Stimulated activated CD8-positive, alpha-beta memory T cell treated with anti-CD3 and anti-CD28 coated beads, Interleukin-12 subunit alpha, Interleukin-12 subunit beta, amount 100 ng/mL, for 1 hour (primary cell): ENCODE measurements around the gene KCNH5.

Experiments used
- DNase-seq: peaks from one replicate; pipeline ENCODE4 v3.0.0-alpha.2; 2020; ENCODE audit warnings: low read depth

The KCNH5 gene

GRCh38 chr14:62739647-62740046 is 305.6 kb downstream of the KCNH5 start:
- no peak for DNase-seq

DNA sequence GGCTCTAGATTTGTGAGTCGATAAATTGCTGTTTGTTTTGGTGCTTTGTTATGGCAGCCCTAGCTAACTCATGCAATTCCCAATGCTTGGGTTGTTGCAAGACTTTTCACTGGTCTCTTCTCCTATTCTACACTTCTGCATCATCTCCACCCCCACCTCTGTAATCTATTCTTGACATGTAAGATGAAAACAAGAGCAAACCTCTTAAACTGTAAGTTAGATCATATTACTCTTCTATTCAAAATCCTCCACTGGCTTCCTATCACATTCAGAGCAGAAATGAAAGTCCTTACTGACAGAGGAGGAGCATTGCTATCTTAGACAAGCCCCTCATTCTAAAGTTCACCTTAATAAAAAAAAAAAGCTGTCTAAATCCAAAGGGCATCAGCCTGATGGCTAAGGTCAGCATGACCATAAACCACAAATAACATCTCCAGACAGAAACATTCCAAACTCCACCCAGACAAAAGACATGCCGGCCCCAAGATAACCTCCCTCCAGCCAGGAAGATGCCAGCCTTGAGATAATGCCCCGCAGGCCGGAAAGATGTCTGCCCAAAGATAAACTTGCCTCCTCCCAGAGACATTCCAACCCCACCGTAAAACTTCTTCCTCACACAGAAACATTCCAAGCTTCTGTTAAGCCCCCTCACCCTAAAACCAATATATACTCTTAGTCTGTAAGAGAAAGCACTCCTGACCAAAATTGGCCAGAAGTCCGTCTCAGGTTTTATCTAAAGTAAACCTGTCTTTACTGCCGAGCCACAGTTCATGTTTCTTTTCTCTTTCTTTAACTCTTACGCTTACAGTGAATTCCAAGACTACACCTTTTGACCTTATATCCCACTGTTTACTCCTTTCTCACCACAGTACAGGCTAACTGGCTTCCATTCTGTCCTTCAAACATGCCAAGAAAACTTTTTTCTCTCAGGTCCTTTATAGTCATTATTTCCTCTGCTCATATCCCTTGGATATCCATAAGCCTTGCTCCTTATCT is 308.9 kb downstream of the KCNH5 start:
- no peak for DNase-seq

DNA sequence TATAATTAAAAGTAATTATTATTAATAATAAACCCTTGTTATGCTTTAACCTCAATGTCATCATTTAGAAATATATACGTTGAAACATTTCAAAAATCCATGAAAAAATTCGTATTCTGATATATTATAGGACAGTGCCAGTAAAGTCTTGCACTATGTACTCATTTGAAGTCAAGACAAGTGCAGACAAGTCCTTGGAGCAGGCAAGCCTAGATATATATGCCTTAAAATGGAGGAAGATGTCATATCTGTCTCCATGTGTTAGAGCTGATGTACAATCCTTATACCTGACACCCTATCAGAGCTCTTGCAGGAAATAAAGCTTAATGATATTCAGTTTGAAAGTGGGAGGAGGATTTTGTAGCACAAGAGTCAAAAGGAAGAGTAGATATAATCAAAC is 310.4 kb downstream of the KCNH5 start:
- DNase-seq, result no peak

DNA sequence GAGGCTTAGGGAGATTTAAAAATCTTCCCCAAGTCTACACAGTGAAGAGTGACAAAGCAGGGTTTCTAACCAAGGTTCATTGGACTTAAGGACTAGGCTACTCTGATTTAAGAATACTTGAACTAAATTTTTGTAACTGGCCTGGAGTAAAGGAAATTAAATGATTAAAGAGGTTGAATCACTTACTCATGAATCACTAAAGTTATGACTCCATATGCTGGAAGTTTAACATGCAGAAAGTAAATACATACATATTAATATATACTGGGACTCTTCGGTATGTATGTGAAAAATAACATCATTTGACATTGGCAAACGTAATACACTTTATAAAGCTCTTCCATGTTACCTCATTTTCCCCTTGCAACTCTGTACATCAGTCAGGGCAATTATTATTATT is 322.9 kb downstream of the KCNH5 start:
- DNase-seq, result no peak

GRCh38 chr14:62718629-62719028 is 326.6 kb downstream of the KCNH5 start:
- no peak for DNase-seq

GRCh38 chr14:62711351-62712023 is 333.8 kb downstream of the KCNH5 start:
- no peak for DNase-seq

GRCh38 chr14:62710811-62711210 is 334.4 kb downstream of the KCNH5 start:
- no peak for DNase-seq

DNA sequence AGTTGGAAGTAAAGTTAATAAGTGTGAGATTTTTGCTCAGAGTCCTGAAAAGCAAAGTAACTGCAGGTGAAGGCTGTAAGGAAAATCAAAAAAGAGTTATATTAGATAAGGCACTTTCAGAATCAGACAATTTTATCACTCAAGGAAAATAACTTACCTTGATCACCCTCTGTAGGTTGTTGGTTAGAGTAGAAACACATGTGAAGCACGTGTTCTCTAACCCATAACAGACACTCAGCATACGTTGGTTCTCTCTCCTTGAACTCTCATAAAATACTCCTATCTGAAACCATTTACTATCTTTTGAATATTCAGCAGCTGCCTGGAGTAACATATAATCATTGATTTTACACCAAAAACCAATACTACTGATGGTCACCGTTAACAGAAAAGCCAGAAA is 335.5 kb downstream of the KCNH5 start:
- DNase-seq, result no peak

- DNase-seq, result no peak
Measured at GRCh38 chr14:62706217-62706616, 339.0 kb downstream of the KCNH5 start.

DNA sequence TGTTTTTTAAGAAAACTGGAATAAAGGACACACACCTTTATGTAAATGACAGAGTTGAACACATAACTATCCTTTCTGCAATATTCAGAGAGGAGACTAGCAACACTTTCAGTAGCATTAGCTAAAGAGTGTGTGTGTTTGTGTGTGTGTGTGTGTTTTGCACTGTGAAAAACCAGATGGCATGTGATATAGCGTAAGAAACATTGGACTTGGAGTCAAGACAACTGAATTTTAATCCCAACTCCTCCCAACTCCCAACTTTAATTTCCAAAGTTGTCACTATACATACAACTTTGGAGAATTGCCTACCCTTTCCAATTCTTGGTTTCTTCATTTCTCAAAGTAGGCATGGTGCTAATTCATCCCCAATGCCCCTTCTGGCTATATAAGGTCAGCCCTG is 347.8 kb downstream of the KCNH5 start:
- DNase-seq, result no peak

DNA sequence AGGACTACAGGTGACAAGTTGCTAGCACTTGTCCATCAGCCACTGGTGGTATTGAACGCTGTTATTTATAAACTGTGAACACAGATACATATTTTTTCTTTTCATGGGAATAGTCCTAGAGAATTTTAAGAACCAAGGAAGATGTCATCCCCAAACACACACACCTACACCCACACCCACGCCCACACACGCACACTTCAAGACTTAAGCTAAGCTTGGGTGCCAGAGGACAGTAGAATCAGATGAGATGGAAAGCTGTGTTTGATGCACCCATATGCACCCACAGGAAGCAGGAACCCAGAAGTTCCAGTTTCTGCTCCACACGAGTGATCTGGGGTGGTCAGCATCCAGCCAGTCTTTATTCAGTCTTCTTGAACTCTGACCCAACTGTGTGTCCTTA is 348.3 kb downstream of the KCNH5 start:
- DNase-seq, result no peak

DNA sequence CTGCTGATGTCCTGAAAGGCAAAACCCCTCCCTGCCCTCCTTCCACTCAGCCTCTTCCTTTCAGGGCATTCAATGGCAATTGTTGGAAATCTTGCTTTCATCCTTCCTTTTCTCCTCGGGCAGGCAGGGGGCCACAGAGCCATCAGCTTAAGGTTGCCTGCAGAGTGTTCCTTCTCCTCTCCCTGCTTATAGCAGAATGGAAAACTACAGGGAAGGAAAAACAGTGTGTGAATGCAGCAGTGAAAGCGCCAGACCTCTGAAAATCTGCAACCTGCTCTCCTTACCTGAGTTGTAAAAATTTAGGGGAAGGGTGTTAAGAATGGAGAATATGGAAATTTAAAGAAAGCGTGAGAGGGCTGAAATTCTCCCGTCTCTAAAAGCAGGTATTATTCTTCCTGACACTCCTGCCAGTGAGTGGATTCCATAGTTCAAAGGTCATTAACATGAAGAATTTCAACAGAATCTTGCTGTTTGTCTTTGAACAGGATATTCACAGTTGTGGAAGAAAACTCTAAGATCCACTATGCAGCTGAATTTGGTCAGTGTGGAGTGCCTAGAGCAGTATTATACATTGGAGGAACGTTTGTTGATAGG is 348.8 kb downstream of the KCNH5 start:
- DNase-seq, result no peak

DNA sequence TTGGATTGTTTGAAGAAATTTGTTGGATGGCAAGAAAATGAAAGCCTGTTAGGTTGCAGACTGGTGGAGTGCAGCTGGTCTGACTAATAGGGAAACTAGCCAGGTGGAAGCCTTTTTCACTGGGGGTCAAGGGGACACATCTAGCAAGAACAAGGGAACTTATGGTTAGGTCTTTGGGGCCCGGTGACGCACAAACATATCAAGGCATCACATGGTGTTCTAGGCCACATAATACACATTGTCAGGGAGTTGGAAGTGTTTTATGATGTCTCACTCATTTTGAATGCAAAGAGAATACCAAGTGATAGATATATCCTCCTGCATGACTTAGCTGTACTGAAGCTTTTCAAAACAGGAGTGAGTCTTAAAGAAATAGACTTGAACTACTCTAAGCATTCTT is 351.2 kb downstream of the KCNH5 start:
- no peak for DNase-seq

- DNase-seq, result no peak
Measured at GRCh38 chr14:62692490-62693106, 352.7 kb downstream of the KCNH5 start.

- DNase-seq, result no peak
Measured at GRCh38 chr14:62691647-62692489, 353.4 kb downstream of the KCNH5 start.

DNA sequence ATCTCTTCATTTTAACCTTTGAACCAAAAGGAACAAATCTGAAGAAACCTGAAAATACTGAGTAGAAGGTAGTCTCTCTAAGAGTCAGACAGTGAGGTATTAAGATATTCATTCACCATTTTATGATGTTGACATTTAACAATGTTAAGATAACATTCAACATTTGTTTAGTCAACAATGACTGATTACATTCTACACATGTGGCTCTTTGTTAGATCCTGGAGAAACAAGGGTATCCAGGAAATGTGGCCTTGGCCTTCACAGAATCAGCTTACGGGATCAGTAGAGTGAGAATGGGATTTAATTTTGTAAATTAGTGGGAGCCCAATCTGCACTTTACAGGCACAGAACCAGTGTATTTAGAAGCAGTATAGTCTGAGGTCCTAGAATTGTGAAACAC is 355.5 kb downstream of the KCNH5 start:
- DNase-seq, result no peak

DNA sequence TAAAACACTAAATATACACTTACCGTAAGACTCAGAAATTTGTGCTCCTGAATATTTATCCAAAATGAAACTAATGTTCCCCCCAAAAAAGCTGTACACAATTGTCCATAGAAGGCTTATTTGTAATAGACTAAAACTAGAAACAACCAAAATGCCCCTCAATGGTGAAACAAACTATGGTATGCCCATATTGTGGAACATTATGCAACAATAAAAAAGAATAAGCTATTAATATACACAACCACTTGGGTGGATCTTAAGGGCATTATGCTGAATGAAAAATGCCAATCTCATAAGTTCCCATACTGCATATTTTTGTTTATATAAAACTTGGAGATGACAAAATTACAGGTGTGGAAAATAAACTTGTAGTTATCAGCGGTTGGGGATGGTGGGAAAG is 357.4 kb downstream of the KCNH5 start:
- DNase-seq, result no peak

- no peak for DNase-seq
Measured at GRCh38 chr14:62684376-62684775, 360.9 kb downstream of the KCNH5 start.

GRCh38 chr14:62682208-62682607 is 363.1 kb downstream of the KCNH5 start:
- no peak for DNase-seq

DNA sequence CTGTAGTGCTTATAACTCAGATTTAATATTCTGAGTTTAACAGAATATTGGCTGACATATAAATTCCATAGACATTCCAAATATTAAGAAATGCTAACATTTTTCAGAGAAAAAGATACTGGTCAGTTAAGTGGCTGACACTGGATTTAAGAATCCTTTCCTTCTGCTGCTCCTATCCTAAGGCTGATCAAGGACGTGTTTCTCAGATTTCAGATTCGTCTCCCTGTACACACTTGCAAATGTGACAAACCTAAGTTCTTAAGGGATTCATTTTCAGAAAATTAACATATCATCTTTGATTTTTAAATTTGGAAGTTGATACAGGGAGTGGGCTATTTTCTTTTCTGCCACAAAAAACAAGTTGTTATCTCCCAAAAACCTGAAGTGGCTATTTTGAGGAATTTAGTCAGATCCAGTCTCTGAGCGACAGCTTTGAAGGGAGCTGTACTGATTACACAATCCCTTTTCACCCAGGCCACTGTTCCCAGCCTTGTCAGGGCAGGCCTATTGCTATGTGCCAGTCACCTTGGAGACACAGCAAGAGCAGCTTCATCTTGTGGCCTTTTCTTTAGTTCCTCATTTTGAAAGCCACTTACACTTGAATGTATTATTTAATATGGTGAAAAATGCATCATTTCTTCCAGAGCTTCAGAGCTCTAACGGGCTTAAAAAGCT is 370.6 kb downstream of the KCNH5 start:
- DNase-seq, result no peak
